K562 (cell line): ENCODE measurements around the gene ATAD3C. TPM values are rescaled to one million over a fixed set of nuclear protein-coding genes. Genes with fewer than 3 reads are reported as not detected.

Source experiments
- ATAC-seq: fragments of 200-7000 bp; cut with Tn5 transposase; 3 replicates; pipeline ENCODE4 v1.9.1; 2020; ENCODE audit warnings: moderate library complexity
- BruUV-seq: library from RNA; stranded (reverse); fragments of 400-500 nt; replicated peaks from 2 replicates; lab custom pipeline; 2021; lab: Mats Ljungman, UMichigan
- CTCF ChIA-PET: fragments of 300-600 bp; formaldehyde crosslinking; extraction: SDS; loops from one replicate; lab custom pipeline; 2021; ENCODE audit warnings: low intra/inter-chr PET ratio; lab: Yijun Ruan, JAX
- POLR2A ChIA-PET: fragments of 300-600, 350-650 bp; sonication (Branson Sonifier 250); formaldehyde crosslinking; extraction: SDS; loops from one replicate; lab custom pipeline; 2021; ENCODE audit warnings: antibody characterized with exemption, inconsistent platforms; lab: Yijun Ruan, JAX
- DNase-seq, 4 experiments: peaks; one replicate each; pipeline versions ENCODE4 v3.0.0 to v3.0.0-alpha.2; 2011 to 2018; ENCODE audit warnings: low spot score in 3 of 4, mixed read lengths in 3 of 4; ENCODE audit errors: extremely low read depth in 1 of 4
- FAIRE-seq: peaks from 2 replicates; lab custom pipeline; 2011; peaks lifted over from hg19 to GRCh38; lab: Jason Lieb, UNC
- H2AFZ ChIP-seq: 2 replicates; pipeline ENCODE4 v1.6.0; 2011; ENCODE audit warnings: low read depth, low read length, control low read depth, inconsistent platforms
- H3K27ac ChIP-seq: fragments of 200-600 bp; 3 replicates; pipeline ENCODE4 v1.8.0; 2011; ENCODE audit warnings: low read depth, mild to moderate bottlenecking, control low read depth, inconsistent platforms, low read length, moderate library complexity, mixed read lengths; ENCODE audit errors: extremely low read depth
- H3K27me3 ChIP-seq, 2 experiments: fragments of 300-600 bp in 1 of 2; 2 replicates in 1 of 2; 3 replicates in 1 of 2; pipeline versions ENCODE4 v1.6.0 to v1.8.0; 2011; ENCODE audit warnings: inconsistent platforms in 2 of 2, low read length in 2 of 2, mild to moderate bottlenecking in 1 of 2, mixed read lengths in 1 of 2, moderate library complexity in 1 of 2; ENCODE audit not compliant: control insufficient read depth in 2 of 2, insufficient read depth in 2 of 2
- H3K36me3 ChIP-seq: fragments of 300-600 bp; 3 replicates; pipeline ENCODE4 v1.8.0; 2011; ENCODE audit warnings: mild to moderate bottlenecking, low read length, inconsistent platforms; ENCODE audit not compliant: control insufficient read depth, insufficient read depth
- H3K4me1 ChIP-seq, 2 experiments: fragments of 200-600 bp in 1 of 2; replicated peaks in 1 of 2; 2 replicates in 1 of 2; 3 replicates in 1 of 2; pipeline versions ENCODE4 v1.5.1 to v1.8.0; 2011; ENCODE audit warnings: inconsistent platforms in 2 of 2, low read length in 2 of 2, mild to moderate bottlenecking in 1 of 2, mixed read lengths in 1 of 2, moderate library complexity in 1 of 2; ENCODE audit not compliant: control insufficient read depth in 2 of 2, insufficient read depth in 2 of 2
- H3K4me2 ChIP-seq: 2 replicates; pipeline ENCODE4 v1.6.1; 2011; ENCODE audit warnings: low read length, control low read depth, inconsistent platforms, mixed read lengths; ENCODE audit not compliant: insufficient read depth
- H3K4me3 ChIP-seq: fragments of 200-600 bp; sonication (generic), shearing (Covaris generic); 2 replicates; pipeline ENCODE4 v1.5.1; 2016; ENCODE audit warnings: control low read depth, inconsistent platforms
- H3K79me2 ChIP-seq: fragments of 200-600 bp; 3 replicates; pipeline ENCODE4 v1.8.0; 2011; ENCODE audit warnings: low read length, inconsistent platforms; ENCODE audit not compliant: control insufficient read depth, insufficient read depth
- H3K9ac ChIP-seq, 2 experiments: 2 replicates each; pipeline versions ENCODE4 v1.6.0 to v1.6.1; 2011; ENCODE audit warnings: low read depth in 2 of 2, low read length in 2 of 2, control low read depth in 1 of 2, inconsistent platforms in 1 of 2, mild to moderate bottlenecking in 1 of 2, mixed read lengths in 1 of 2; ENCODE audit not compliant: insufficient read depth in 1 of 2
- H3K9me1 ChIP-seq: one replicate; pipeline ENCODE4 v1.6.0; 2011; ENCODE audit warnings: inconsistent platforms, mild to moderate bottlenecking, low read length, moderate library complexity; ENCODE audit not compliant: control insufficient read depth, insufficient read depth
- H3K9me3 ChIP-seq: replicated peaks from 2 replicates; pipeline ENCODE4 v1.5.1; 2011; ENCODE audit warnings: low read depth, low read length, inconsistent platforms; ENCODE audit not compliant: control insufficient read depth, insufficient read depth
- H4K20me1 ChIP-seq: replicated peaks from 2 replicates; pipeline ENCODE4 v1.6.1; 2011; ENCODE audit warnings: low read length, inconsistent platforms, mixed read lengths; ENCODE audit not compliant: control insufficient read depth, insufficient read depth
- BHLHE40 ChIP-seq: IDR thresholded peaks from 2 replicates; pipeline ENCODE4 v1.6.1; 2011; ENCODE audit warnings: low read length, improper control_type of control experiment
- CHD1 ChIP-seq: fragments of 200-600 bp; sonication (generic); IDR thresholded peaks from one replicate; pipeline ENCODE4 v1.6.1; 2012; ENCODE audit warnings: mild to moderate bottlenecking, moderate library complexity, low read length, inconsistent platforms
- FOXJ3 ChIP-seq: sonication (generic); formaldehyde crosslinking; IDR thresholded peaks from 2 replicates; pipeline ENCODE4 v1.4.0; 2020; ENCODE audit warnings: mild to moderate bottlenecking, missing genetic modification reagents
- FOXK1 ChIP-seq: sonication (generic); formaldehyde crosslinking; IDR thresholded peaks from 2 replicates; pipeline ENCODE4 v1.8.0; 2022; ENCODE audit warnings: missing genetic modification reagents, mild to moderate bottlenecking, borderline replicate concordance
- JUNB ChIP-seq: fragments of 450-650 bp; formaldehyde crosslinking; conservative IDR thresholded peaks from 2 replicates; pipeline ENCODE4 v1.4.0; 2020; ENCODE audit warnings: mild to moderate bottlenecking
- KDM4B ChIP-seq, 2 experiments: fragments of 450-650 bp in 1 of 2; sonication (generic) in 1 of 2; IDR thresholded peaks; 2 replicates each; pipeline ENCODE4 v1.6.1; 2016 to 2017; ENCODE audit warnings: borderline replicate concordance in 2 of 2, antibody characterized with exemption in 1 of 2, low read depth in 1 of 2, mild to moderate bottlenecking in 1 of 2
- POLR2G ChIP-seq: fragments of 200-400 bp; formaldehyde crosslinking; IDR thresholded peaks from 2 replicates; pipeline ENCODE4 v1.6.1; 2017; ENCODE audit warnings: low read depth, mild to moderate bottlenecking, antibody characterized with exemption, low read length, moderate library complexity
- ZNF277 ChIP-seq: fragments of 250-450 bp; sonication (Bioruptor Pico); IDR thresholded peaks from 2 replicates; pipeline ENCODE4 v1.8.0; 2022; ENCODE audit warnings: inconsistent platforms, mild to moderate bottlenecking, moderate library complexity, borderline replicate concordance
- ZNF511 ChIP-seq: sonication (generic); formaldehyde crosslinking; IDR thresholded peaks from 2 replicates; pipeline ENCODE4 v1.8.0; 2022; ENCODE audit warnings: mild to moderate bottlenecking, missing genetic modification reagents
- ZNF592 ChIP-seq: fragments of 450-650 bp; IDR thresholded peaks from 2 replicates; pipeline ENCODE4 v1.6.1; 2017; ENCODE audit warnings: antibody characterized with exemption, mild to moderate bottlenecking
- ZNF668 ChIP-seq: fragments of 250-450 bp; sonication (Bioruptor Pico); IDR thresholded peaks from 2 replicates; pipeline ENCODE4 v1.8.0; 2022; ENCODE audit warnings: mild to moderate bottlenecking, inconsistent platforms
- ZNF707 ChIP-seq: fragments of 250-450 bp; sonication (Bioruptor Pico); conservative IDR thresholded peaks from 2 replicates; pipeline ENCODE4 v1.8.0; 2022; ENCODE audit warnings: inconsistent platforms, mild to moderate bottlenecking, moderate library complexity
- WGBS: fragments of 100-300 bp; shearing (Covaris generic); methylation state at CpG from one replicate; pipeline ENCODE4 v1.1.6; 2016; ENCODE audit warnings: low coverage, mixed read lengths; ENCODE audit not compliant: insufficient coverage; ENCODE audit errors: missing lambda C conversion rate; 5-methylcytosine and 5-hydroxymethylcytosine counted together
- in situ Hi-C: fragments of 300-500 bp; cut with MboI; formaldehyde crosslinking; loops from 4 replicates; pipeline ENCODE4 v1.15.0; 2018; ENCODE audit warnings: inconsistent platforms, mixed read lengths
- intact Hi-C: fragments of 100-400 bp; cut with micrococcal nuclease; formaldehyde crosslinking; loops from 2 replicates; pipeline ENCODE4 v1.14.2; 2022
- polyA plus RNA-seq, 8 experiments: library from polyadenylated mRNA; depleted of rRNA in 4 of 8; stranded (reverse) in 5 of 8; unstranded in 3 of 8; fragments of >200 nt; fragmentation: Nextera tagmentation in 2 of 8; fragmentation: Illumina TruSeq in 1 of 8; extraction: Ambion mirVana in 2 of 8; extraction: Trizol in 1 of 8; gene quantifications; 2 replicates each; pipeline versions ENCODE4 v1.2.1 to v1.2.3, GENCODE V29; 2011 to 2014; ENCODE audit warnings: inconsistent platforms in 1 of 8, missing spikeins in 1 of 8
- total RNA-seq, 7 experiments: library from RNA; depleted of rRNA in 6 of 7; stranded (reverse); fragments of >200 nt in 6 of 7; fragmentation: Illumina TruSeq in 2 of 7; extraction: Trizol in 2 of 7; gene quantifications; 2 replicates each; pipeline versions ENCODE4 v1.2.1 to v1.2.3, GENCODE V29; 2011 to 2021; ENCODE audit warnings: low replicate concordance in 1 of 7

The ATAD3C gene
- total and polyA plus RNA-seq, 9 of the 15 experiments (the other 6 are each of a cell fraction or from before 2014, with no cell fraction given) = 0.03 to 0.18 TPM; not detected in 7

GRCh38 chr1:1511533-1512285 lies 62.2 kb downstream of the ATAD3C start, which contains the start of gene ATAD3A:
Gene ATAD3A, plus strand, starts transcription at chr1:1512162. Its CDS starts 107 bp downstream, at chr1:1512269.
- POLR2A ChIA-PET = interaction anchor here (0.6 to 1.5 kb wide), 8 partner anchors 12 to 137 kb away, joined by 3 to 6 read pairs (median 3); partner anchors contain the start of genes AURKAIP1, CCNL2 and MRPL20
- under 1% methylated on average over 81 of the region's 99 CpGs for WGBS
- TF ChIP-seq ZNF511 (CRISPR knock-in tag) (peak; percentile 88; the same call in 1 of the 2 replicates), ZNF277 (CRISPR knock-in tag) (no peak), CHD1 (no peak), FOXK1 (no peak; the same call in 1 of the 2 replicates), ZNF707 (no peak), ZNF592 (0 out of 2 replicates have a peak, but pooled peaks have one; percentile 18), JUNB (CRISPR knock-in tag) (no peak), BHLHE40 (peak; percentile 39; the same call in 1 of the 2 replicates), POLR2G (peak; percentile 96), FOXJ3 (no peak), KDM4B (IDR thresholded peaks at IDR 0.05; ENCODE audit: borderline replicate concordance in 2 of 2, low read depth in 1 of 2) (peak in 1 of 2 experiments; percentile 57; a peak in 2 of 4 replicates), ZNF668 (CRISPR knock-in tag) (no peak)

More at GRCh38 chr1:1511533-1512285, 62.2 kb downstream of the ATAD3C start, which contains the start of gene ATAD3A:
- no peaks in the 10 kb centered on the region for H4K20me1 ChIP-seq
- intact Hi-C loops (loop anchor here (5.0 to 10.0 kb wide), 2 partner anchors 117 to 396 kb away; partner anchors contain the start of gene CCNL2), in situ Hi-C loops (no loop called here)
- FAIRE-seq (peak; percentile 96), DNase-seq (peak; percentile 93 to 100 (median 96)), ATAC-seq (peak; percentile 96)
- H3K9me1 ChIP-seq = no peaks in the 10 kb centered on the region
- H3K79me2 ChIP-seq = peaks cover 45% of the 10 kb centered on the region
- BruUV-seq = no TSS peak
- peak within 1 kb of the TSS; percentile 97 to 100 for H3K9ac ChIP-seq
- peak within 1 kb of the TSS; percentile 98 for H2AFZ ChIP-seq
- peak within 1 kb of the TSS; percentile 91 for H3K27ac ChIP-seq
- peaks cover 0 to 19% of the 10 kb centered on the region in 2 experiments; a peak in 2 of 5 replicates for H3K4me1 ChIP-seq
- CTCF ChIA-PET = no interaction called here
- H3K36me3 ChIP-seq = peaks cover 24% of the 10 kb centered on the region; the same call in 2 of the 3 replicates
- no peaks in the 10 kb centered on the region; the same call in 1 of the 2 replicates for H3K9me3 ChIP-seq
- H3K4me3 ChIP-seq = peak within 1 kb of the TSS; percentile 93
- peak within 1 kb of the TSS; percentile 95 for H3K4me2 ChIP-seq
- no peaks in the 10 kb centered on the region for H3K27me3 ChIP-seq
